ENCODE measurements around the gene UBE3C.

The UBE3C gene

GRCh38 chr7:157228864-157229422 is 90.2 kb downstream of the UBE3C start:
- TF ChIP-seq GATA2 (IDR thresholded peaks at IDR 0.05; ENCODE audit: low read depth, low read length): no peak
- no peak for TF ChIP-seq GATA3 (IDR thresholded peaks at IDR 0.05; ENCODE audit: low read depth, low read length)

DNA sequence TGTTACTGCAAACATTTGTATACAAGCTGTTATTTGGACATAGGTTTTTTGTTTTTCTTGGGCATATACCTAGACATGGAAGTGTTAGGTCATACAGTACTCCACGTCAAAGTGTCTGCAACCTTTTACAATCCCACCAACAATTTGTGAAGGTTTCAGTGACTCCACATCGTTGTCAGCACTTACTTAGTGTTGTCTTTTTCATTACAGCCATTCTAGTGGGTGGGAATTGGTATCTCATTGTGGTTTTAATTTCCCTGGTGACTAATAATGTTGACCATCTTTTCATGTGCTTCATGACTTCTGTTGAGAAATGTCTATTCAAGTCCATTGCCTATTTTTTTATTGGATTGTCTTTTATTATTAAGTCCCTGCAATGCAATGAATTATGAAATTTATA is 95.0 kb downstream of the UBE3C start:
- no peak for TF ChIP-seq GATA2 (IDR thresholded peaks at IDR 0.05; ENCODE audit: low read depth, low read length)
- TF ChIP-seq GATA3 (IDR thresholded peaks at IDR 0.05; ENCODE audit: low read depth, low read length): no peak

DNA sequence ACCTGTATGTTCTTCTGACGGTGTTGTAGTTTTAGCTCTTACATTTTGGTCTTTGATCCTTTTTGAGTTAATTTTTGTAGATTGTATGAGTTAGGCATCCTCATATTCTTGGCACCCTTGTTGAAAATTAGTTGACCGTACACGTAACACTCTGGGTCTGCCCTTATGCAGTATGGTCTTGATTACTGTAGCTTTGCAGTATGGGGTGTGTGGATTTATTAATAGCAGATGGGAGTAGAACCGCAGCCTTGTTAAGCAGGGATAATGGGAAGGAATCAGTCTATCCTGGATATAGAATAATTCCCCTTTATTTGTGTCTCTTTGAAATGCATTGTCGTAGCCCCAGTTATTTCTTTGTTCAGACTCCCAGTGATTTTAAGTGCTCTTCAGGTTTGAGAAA is 95.5 kb downstream of the UBE3C start:
- TF ChIP-seq GATA2 (IDR thresholded peaks at IDR 0.05; ENCODE audit: low read depth, low read length): no peak
- TF ChIP-seq GATA3 (IDR thresholded peaks at IDR 0.05; ENCODE audit: low read depth, low read length): no peak

DNA sequence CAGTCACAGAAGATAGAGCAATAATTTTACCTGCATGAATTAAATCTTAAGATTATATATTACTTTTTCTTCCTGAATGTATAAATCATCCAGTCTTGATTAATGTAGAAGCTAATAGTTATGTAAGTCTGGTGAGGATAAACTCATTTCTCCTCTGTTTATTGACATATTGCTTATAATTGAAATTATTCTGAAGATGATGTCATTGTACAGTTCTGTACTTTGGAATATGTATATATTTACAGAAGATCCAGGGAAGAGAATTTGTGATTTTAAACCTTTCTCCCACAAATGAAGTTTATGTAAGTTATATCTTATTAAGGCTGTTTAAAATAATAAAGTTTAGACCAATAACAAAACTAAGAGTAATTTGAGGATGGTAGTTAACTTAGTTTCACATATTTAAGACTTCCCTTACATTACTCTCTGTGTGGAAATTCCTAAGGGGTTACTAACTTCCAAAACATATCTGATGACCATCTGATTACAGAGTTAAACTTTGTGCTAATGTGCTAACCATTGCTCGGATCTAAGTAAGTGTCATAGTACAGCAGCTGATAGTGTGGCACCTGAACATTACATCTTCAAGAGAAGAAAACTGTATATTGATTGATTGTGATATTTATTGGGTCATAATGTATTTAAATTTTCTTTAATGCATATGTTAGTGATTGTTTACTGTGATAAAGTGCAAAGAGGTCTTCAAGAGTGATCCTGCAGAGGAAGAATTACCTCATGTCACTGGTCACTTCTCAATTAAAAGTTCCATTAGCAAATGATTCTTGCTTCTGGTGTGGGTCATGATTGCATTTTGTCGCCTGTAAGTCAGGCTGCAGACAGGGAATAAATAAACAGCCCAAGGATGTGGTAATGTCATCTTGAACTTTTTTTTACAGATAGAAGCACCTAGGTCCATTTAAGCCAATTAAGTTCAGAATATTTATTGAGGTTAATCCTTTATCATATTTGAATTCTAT is 96.9 kb downstream of the UBE3C start:
- no peak for TF ChIP-seq GATA3 (IDR thresholded peaks at IDR 0.05; ENCODE audit: low read depth, low read length)
- no peak for TF ChIP-seq GATA2 (IDR thresholded peaks at IDR 0.05; ENCODE audit: low read depth, low read length)

DNA sequence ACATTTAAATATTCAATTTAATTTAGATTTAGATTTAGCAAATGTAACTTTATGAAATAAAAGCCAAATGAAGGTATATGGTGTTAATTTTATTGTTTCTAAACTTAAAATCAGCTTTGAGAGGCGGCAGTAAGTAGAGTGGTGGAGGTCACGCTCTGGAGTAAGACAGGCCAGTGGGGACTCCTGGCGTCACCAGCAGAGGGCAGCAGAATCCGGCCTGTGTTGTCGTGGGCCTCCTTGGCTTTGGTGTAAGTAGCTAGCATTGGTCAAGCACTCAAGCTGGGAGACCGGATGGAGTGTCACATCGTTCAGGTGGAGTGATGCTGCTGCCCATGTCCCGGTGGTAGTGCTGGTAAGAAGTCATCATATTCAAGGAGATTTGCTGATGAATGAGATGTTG is 99.4 kb downstream of the UBE3C start:
- no peak for TF ChIP-seq GATA3 (IDR thresholded peaks at IDR 0.05; ENCODE audit: low read depth, low read length)
- no peak for TF ChIP-seq GATA2 (IDR thresholded peaks at IDR 0.05; ENCODE audit: low read depth, low read length)

- TF ChIP-seq GATA3 (IDR thresholded peaks at IDR 0.05; ENCODE audit: low read depth, low read length) (no peak), GATA2 (IDR thresholded peaks at IDR 0.05; ENCODE audit: low read depth, low read length) (no peak)
These were observed 101.0 kb downstream of the UBE3C start for GRCh38 chr7:157239571-157240270.

- TF ChIP-seq GATA2 (IDR thresholded peaks at IDR 0.05; ENCODE audit: low read depth, low read length): no peak
- TF ChIP-seq GATA3 (IDR thresholded peaks at IDR 0.05; ENCODE audit: low read depth, low read length): no peak
These were observed 102.9 kb downstream of the UBE3C start for GRCh38 chr7:157241631-157242030.

GRCh38 chr7:157244516-157245294 is 106.0 kb downstream of the UBE3C start:
- TF ChIP-seq GATA3 (IDR thresholded peaks at IDR 0.05; ENCODE audit: low read depth, low read length): no peak

GRCh38 chr7:157246052-157246451 is 107.3 kb downstream of the UBE3C start:
- TF ChIP-seq GATA2 (IDR thresholded peaks at IDR 0.05; ENCODE audit: low read depth, low read length) (no peak), GATA3 (IDR thresholded peaks at IDR 0.05; ENCODE audit: low read depth, low read length) (no peak)

DNA sequence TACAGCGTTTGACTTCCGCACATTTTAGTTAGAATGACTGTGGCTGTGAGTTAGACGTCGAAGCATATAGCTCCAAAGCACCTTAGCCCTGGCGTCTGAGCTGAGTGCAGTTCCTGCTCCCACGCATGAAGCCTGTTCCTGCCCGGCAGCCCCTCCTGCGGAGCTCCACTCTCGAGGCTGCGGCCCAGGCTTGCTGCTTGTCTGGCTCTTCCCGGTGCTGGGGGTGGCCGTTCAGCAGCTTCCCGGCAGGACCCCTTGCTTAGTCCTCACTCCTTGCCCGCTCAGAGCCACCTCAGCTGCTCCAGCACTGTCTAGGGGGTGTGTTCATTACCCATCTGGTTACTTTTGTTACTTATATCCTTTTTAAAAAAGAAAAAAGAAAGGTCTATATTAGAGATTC is 109.9 kb downstream of the UBE3C start:
- TF ChIP-seq GATA3 (IDR thresholded peaks at IDR 0.05; ENCODE audit: low read depth, low read length) (no peak), GATA2 (IDR thresholded peaks at IDR 0.05; ENCODE audit: low read depth, low read length) (no peak)

GRCh38 chr7:157250605-157251228 is 112.0 kb downstream of the UBE3C start:
- TF ChIP-seq GATA2 (IDR thresholded peaks at IDR 0.05; ENCODE audit: low read depth, low read length) (no peak), GATA3 (IDR thresholded peaks at IDR 0.05; ENCODE audit: low read depth, low read length) (no peak)

GRCh38 chr7:157253850-157254249 is 115.1 kb downstream of the UBE3C start:
- TF ChIP-seq GATA2 (IDR thresholded peaks at IDR 0.05; ENCODE audit: low read depth, low read length) (no peak), GATA3 (IDR thresholded peaks at IDR 0.05; ENCODE audit: low read depth, low read length) (no peak)

GRCh38 chr7:157255201-157255606 is 116.5 kb downstream of the UBE3C start:
- TF ChIP-seq GATA2 (IDR thresholded peaks at IDR 0.05; ENCODE audit: low read depth, low read length) (no peak), GATA3 (IDR thresholded peaks at IDR 0.05; ENCODE audit: low read depth, low read length) (no peak)
